GM21390 (cell line): ENCODE results near the gene ABHD16B.
"Not testable (repeated sequence)": the region's sequence is repeated elsewhere in the genome, so short reads cannot be mapped to it uniquely, and the experiment has no call there.

Experiments
- ATAC-seq: cut with Tn5 transposase; IDR thresholded peaks from one replicate; pipeline ENCODE4 v1.9.1; 2021; ENCODE audit not compliant: unreplicated experiment

The ABHD16B gene

DNA sequence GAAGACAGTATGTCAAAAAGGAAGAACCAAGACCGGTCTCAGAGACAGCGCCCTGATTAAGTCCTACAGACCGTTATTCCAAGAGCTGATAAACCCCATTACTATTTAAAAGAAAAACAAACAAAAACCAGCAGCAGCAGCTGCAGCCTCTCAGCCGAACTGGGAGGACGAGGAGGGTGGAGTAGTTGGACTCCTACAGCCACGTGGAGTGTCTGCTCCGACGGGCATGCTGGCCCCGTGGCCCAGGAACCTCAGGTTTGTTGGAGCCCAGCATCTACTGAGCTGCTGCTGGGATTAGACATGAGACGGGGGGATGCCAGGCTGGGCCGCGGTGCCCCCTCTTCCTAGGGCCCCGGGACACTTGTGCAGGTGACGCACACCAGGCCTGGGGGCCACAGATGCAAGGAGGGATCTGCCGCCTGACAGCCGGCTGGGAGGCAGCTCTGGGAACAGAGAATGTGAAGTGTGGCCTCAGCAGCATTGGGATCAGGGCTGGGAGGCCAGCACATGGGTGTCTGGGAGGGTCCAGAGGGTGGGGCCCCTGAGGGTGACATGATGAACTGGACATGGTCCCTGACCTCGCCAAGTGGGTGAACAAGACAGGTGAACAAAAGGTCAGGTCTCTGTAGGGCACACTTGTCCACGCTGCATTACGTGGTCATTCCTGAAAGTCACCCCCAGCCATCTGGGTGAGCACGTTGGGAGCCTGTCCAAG, 27.4 kb upstream of the ABHD16B start:
- no peak for ATAC-seq

DNA sequence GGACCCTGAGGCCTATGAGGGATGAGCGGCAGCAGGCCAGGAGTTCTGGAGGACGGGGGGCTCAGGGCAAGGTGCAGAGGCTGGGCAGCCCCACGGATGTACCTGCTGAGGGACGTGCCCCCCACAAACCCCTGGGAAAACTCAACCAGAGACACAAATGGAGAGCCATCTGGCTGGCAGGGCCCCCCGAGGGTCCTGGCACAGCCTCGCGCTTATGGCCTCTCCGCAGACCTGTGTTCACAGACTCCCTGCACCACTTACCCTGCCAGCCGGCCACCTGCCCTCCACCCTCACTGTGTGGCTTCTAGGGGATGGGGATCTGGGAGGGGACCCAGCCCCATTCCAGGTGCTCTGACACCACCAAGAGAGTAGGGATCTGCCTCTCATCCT, 26.8 kb upstream of the ABHD16B start:
- ATAC-seq = no peak

DNA sequence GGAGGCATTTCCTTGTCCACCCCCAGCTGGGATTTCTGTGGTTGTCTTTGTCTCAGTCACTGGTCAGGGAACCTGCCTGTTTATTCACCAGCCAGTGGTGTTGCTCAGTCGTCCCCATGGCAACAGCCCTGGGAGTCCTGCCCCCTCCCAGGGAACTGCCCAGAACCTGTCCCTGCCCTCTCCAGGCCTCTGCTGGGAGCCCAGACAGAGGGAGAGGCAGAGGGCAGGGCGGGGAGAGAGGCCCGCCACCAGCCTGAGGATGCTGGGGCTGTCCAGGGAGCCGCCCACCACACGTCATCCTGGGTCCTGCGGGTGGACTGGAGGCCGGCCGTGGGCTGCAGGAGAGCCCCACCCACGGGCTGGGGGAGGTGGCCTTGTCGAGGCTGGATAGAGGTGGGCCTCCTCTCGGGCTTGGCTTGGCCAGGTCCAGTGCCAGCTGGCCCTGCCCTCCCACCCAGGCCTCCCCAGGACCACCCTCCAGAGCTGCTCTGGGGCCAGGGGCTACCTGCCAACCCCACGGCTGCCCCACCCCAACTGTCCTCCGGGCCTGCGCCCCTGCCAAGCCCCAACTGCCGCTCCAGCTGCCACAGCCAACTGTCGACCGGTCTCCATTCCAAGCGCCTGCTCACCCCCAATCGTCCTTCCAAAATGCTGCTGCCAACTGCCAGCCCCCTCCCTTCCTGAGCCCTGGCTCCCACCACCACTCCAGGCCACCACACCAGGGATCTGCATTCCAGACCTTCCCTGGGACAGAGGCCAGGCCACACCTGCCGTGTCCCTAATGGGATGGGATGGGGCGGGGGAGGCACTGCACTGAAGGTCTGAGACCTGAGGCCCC, 26.1 kb upstream of the ABHD16B start:
- ATAC-seq = no peak

DNA sequence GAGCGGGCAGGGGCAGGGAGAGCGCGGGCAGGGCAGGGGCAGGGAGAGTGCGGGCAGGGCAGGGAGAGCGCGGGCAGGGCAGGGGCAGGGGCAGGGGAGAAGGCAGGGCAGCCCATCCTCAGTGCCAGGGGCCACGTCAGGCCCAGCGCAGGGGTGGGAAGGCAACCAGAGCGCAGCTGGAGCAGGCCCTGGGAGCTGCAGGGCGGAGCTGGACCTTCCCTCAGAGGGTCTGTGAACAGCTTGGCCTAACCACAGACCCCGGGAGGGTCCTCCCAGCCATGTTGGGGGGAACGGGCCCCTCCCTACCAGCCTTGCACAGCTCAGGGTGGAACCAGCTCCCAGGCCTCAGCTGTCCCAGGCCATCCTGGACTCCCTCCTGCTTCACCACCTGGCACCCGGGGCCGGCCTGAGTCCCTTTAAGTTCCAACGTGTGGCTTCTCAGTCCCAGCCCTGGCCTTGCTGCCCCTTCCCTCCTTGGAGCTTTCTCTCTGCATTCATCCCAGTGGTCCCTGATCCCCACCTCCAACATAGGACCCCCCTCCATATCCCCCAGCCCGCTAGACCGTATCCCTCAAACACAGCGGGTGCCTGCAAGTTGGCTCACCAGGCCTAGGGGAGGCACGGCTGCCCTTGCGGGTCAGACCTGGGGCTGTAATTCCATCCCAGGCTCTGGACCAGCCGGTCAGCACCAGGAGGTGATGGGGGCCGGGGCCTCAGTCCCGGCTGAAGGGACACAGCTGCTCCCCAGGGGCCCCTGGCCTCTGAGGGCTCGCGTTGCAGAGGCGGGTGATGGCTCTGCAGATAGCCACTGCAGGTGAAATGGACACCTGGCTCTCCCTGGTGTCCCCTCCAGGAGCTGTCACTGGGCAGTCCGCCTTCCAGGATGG, 24.6 kb upstream of the ABHD16B start:
- no peak for ATAC-seq

DNA sequence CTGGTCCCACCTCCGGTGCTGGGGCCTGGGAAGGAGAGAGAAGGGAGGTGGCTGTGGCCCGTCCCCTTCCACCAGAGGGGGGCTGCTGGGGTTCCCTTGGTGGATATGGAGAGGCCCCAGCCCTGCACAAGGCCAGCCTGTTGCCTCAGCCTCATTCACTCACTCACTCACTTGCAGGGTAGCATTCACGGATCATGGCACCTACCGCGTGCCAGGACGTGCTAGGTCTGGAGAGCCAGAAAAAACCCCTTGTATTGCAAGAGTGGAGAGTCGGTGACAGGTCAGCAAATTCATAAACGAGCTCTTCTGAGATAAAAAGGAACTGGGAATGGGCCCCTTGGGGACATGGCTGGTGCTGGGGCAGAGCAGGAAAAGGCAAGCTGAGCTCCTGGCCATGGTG, 23.8 kb upstream of the ABHD16B start:
- no peak for ATAC-seq

DNA sequence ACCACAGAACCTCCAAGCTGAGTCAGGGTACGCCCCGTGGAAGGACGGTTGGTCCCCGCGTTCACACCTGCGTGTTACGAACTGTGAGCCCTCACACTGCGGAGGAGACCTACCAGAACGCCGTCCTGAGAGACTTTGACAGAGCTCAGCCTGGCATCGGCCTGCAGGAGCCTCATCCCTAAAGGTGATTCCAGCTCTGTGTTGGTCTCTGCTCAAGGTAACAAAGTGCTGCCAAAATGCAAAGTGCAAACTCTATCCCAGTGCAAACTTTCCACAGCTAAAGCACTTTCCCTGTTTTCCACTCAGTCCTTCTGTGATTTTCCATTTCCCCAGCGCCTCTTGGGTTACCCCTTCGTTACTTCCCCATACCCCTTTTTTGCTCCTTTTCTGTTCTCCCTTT, 21.7 kb upstream of the ABHD16B start:
- ATAC-seq = no peak

DNA sequence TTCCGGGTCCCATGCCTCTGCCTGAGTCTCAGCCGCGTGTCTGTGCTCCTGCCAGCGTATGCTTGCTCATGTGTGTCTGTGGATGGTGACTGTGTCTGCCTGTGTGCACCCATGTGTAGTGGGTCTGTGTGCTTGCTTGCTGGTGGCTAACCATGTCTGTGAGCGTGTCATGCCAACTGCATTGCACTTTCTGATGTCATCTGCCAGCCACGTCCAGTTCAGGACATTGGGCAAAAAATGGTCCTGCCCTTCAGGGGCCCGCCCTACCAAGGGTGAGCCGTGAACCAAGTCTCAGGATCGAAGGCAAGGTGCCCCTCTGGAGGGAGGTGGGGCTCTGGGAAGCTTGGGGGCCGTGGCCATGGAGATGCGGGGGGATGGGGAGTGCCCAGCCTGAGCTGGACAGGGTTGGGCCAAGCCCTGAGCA, 20.9 kb upstream of the ABHD16B start:
- ATAC-seq = no peak

DNA sequence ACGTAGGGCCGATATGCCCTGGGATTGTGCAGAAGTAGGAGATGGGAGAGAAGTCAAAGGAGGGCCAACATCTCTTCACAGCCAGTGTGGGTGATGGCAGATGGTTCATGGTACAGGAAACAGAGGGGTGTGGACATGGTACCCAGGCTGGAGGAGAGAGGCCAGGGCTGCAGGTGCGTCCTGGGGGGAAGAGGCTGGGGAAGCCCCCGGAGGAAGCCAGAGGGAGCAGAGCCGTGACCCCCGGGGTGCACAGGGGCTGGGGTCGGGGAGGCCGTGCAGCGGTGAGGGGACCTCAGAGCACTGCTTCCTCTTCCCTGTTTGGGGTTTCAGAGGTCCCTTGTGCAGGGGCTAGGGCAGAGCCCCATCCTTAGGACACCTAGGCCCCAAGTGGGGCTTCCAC, 19.0 kb upstream of the ABHD16B start:
- ATAC-seq = no peak

DNA sequence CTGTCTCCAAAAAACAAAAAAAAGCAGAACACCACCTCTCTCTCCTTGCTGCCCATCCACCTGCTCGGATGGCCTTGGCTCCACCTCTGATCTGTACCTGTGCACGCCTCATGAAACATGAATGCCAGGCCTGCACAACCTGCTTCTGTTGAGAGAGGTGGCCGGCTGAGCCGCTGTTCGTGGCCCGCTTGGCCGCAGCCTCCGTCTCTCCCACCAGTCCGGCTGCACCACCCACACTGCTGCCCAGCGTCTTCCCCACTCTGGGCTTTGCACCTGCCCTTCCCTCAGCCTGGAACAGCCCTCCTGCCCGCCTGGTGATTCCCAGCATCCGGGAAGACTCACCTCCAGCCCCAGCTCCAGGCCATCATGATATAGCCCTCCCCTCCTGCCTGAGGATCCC, 18.1 kb upstream of the ABHD16B start:
- no peak for ATAC-seq

DNA sequence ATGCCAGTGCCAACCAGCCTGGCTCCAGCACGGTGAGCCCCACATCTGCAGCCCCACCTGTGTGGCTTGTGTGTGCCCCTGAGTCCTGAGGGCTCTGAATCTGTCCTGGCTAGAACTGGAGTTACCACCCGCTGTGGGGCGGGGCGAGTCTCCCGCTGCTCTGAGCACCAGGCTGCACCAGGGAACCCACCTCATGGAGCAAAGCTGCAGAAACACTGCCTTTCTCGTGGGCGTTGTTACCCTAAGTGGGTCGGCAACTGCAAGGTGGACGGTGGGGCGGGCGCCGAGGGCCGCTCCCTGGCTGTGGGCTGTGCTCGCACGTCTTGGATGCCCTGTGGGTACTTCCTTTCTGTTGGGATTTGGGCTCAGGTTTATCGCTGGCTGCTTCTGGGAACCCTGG, 17.5 kb upstream of the ABHD16B start:
- ATAC-seq = no peak

DNA sequence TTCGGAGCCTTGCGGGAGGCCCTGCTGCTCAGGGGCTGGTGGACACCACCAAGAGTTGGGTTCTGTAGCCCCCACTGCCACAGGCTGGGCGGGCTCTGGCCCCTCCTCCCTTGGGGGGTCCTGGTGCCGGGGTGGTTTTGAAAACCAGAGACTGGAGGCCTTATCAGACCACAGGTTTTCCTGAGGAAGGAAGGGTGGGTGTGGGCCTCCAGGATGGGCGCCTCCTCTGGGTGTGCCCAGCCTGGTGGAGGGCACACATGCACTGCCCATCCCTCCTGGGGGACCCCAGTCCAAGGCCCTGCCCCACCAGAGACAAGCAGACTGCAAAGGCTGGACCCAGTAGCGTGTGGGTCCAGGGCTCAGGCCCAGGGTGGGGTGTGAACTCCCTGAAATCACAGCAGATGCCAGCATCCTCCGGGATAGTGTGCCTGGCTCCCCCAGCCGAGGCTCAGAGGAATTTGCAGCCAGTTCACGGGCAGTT, 16.7 kb upstream of the ABHD16B start:
- ATAC-seq = no peak

DNA sequence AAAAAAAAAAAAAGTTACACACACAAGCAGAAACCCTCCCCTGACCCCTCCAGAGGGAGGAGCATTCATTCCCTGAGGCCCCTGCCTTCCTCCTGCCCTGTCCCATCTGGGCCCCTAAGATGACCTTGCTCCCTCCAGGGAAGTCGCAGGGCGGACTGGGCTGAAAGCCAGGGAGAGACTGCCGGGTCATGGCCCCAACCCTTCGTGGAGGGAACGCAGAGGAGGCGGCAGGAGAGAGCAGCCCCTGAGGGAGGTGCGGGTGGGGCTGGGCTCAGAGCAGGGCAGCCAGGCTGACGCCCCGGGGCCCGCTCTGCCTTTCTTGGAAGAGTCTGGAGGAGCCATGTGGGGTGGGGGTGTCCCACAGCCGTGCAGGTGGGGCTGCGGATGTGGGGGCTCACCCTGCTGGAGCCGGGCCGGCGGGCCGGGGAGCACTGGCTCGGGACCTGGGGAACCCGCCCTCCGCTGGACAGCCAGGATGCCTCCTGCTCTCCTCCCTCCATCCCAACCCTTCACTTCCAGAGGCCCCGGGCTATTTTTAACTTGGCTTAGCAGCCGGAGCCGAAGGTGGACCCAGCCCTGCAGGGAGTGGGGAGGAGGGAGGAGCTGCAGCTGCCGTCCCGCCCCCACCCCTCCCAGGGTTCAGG, 15.0 kb upstream of the ABHD16B start:
- no peak for ATAC-seq

DNA sequence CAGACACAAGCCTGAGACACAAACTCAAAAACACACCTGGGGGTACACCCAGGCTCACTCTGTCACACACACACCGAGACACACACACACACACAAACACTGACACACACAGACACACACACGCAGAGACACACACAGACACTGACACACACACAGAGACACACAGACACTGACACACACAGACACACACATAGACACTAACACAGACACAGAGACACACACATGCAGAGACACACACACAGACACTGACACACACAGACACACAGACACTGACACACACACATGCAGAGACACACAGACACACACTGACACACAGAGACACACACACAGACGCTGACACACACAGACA, 14.4 kb upstream of the ABHD16B start:
- no peak for ATAC-seq

DNA sequence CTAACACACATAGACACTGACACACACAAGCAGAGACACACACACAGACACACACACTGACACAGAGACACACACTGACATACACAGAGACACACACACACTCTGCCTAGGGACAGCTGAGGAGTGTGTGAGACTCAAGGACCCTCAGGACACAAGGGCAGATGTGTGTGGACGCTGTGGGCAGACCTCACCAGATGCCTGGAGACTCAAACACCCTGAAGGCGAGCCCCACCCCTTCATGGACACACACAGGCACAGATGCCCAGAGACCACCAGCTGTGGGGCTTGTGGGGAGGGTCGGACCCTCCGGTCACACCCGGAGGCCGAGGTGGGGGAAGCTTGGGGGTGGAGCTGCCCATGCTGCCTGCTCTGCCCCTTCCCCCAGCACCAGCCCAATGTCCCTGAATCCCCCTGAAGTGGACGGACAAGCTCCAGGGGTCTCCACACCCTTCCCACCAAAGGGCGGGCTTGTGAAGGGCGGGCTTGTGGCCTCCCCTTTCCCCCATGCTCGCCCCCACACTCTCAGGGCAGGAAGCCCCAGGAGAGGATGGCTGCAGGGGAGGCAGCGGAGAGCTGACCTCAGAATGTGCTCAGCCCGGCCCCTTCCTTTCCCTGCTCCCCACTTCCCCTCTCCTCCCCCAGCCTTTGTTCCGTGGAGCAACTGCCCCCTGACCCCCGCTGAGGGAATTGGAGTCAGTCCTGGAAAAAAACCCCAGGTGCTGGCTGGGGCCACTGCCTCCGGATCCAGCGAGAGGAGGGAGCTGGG, 13.9 kb upstream of the ABHD16B start:
- ATAC-seq = no peak

DNA sequence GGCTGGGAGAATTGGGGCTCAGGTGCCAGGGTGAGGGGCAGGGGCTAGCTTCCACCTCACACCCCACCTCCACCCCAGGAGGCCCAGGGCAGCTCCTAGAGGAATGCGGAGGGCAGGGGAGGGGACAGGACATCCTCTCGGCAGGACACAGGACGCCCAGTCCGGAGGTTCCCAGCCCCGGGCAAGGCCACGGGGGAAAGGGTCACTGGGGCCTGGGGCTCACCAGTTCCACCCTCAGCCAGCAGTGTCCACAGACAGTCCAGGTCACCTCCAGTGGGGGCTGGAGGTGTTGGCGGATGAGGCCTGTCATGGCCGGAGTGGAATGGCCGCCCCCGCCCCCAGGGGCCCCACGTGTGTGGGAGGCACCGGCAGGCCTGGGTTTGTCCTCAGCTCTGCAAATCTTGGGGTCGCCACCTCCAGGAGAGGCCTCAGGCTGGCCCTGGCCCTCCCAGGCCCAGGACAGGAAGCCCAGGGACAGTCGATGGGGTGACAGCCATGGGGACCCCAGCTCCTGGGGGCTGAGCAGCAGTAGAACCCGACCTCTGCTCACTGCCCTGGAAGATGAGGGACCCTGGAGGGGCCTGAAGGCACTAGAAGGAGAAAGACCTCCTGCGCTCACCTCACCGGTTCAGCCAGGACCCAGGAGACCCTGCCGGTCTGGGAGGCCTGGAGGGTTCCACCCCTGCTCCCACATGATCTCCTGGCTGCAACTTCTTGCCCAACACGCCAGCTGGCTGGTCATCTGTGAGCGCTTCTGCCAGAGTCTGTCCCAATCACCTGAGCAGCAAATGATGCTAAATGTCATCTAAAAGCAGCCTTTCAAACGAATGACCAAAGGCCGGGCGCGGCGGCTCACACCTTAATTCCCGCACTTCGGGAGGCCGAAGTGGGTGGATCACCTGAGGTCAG, 13.0 kb upstream of the ABHD16B start:
- no peak for ATAC-seq

DNA sequence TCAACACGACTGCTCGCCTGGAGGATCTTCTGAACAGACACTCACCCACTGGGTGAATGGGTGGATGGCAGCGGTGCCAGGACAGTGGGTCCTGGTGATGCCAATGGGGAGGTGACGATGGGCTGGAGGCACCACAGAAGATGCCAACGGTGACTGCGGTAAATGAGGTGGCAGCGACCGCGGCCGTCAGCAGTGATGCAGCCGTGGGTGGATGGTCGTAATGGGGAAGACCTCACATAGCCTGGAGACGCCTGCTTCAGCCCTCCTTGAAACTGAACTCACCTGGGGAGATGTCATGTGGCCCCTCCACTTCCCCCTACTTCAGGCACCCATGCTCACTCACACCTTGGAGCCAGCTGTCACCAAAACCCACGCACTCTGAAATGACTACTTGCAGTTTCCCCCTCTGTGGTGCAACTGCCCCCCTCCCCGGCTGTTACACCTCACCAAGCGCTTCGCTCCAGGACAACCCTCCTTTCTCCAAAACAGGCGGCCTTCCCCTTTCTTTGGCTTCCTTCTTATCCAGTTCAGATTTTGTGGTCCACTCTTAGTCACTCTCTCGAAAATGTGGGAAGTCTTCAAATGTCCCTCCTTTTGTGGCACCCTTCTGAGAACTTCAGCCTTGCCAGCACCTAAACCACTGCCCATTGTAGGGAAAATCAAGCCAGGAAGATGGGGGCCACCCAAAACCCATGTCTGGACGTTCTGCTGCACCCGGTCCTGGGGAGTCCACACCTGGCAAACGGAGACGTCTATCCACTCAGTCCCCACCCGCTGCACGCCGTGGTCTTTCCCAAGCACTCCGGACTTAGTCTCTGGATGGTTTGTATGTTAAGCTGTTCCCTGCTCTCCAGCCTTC, 10.4 kb upstream of the ABHD16B start:
- peak; percentile 80 for ATAC-seq

DNA sequence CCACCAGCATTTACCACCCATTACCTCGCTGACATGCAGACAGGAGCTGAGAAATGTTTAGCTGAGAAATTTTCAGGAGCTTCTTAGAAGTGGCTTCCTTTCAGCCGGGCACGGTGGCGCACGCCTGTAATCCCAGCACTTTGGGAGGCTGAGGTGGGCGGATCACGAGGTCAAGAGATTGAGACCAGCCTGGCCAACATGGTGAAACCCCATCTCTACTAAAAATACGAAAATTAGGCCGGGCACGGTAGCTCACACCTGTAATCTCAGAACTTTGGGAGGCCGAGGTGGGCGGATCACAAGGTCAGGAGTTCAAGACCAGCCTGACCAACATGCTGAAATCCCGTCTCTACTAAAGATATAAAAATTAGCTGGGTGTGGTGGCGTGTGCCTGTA, 9.8 kb upstream of the ABHD16B start:
- not testable (repeated sequence) for ATAC-seq

DNA sequence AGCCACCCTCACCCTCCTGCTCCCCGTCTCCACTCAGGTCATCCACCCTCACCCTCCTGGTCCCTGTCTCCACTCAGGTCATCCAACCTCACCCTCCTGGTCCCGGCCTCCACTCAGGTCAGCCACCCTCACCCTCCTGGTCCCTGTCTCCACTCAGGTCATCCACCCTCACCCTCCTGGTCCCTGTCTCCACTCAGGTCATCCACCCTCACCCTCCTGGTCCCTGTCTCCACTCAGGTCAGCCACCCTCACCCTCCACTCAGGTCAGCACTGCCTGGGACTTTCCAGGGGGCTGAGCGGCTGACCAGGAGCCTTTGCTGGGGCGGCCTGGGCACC, 7.6 kb upstream of the ABHD16B start:
- ATAC-seq = not testable (repeated sequence)
